GM12878 (cell line): ENCODE data around the gene R3HDM2.

Experiments
- ASH2L ChIP-seq: fragments of 300-600, 200-600 bp; sonication (generic); IDR thresholded peaks from 2 replicates; pipeline ENCODE4 v1.6.1; 2017; ENCODE audit warnings: low read depth, mild to moderate bottlenecking, borderline replicate concordance
- CTCF ChIP-seq, 3 experiments: IDR thresholded peaks in 2 of 3; conservative IDR thresholded peaks in 1 of 3; 2 replicates each; pipeline ENCODE4 v1.5.1; 2011; ENCODE audit warnings: low read depth in 3 of 3, low read length in 3 of 3, mild to moderate bottlenecking in 3 of 3, control low read depth in 2 of 3, moderate library complexity in 2 of 3, inconsistent platforms in 1 of 3, mixed read lengths in 1 of 3; ENCODE audit not compliant: control insufficient read depth in 2 of 3, insufficient read depth in 1 of 3; ENCODE audit errors: extremely low read depth in 1 of 3
- MTA3 ChIP-seq: IDR thresholded peaks from 2 replicates; pipeline ENCODE4 v1.6.1; 2012; ENCODE audit warnings: low read length, inconsistent platforms, borderline replicate concordance
- NFYB ChIP-seq: IDR thresholded peaks from 2 replicates; pipeline ENCODE4 v1.6.1; 2011; ENCODE audit warnings: low read depth, mild to moderate bottlenecking, low read length, improper control_type of control experiment, moderate library complexity; ENCODE audit not compliant: insufficient read depth
- POLR2AphosphoS5 ChIP-seq: IDR thresholded peaks from 2 replicates; pipeline ENCODE4 v1.6.1; 2011; ENCODE audit warnings: mild to moderate bottlenecking, low read length, inconsistent platforms
- RCOR1 ChIP-seq: conservative IDR thresholded peaks from 2 replicates; pipeline ENCODE4 v1.6.1; 2012; ENCODE audit warnings: low read depth, low read length, improper control_type of control experiment
- REST ChIP-seq: IDR thresholded peaks from 2 replicates; pipeline ENCODE4 v1.6.1; 2012; ENCODE audit warnings: mild to moderate bottlenecking, low read depth, low read length
- SMC3 ChIP-seq: IDR thresholded peaks from 2 replicates; pipeline ENCODE4 v1.6.1; 2011; ENCODE audit warnings: low read length, improper control_type of control experiment, borderline replicate concordance
- SP1 ChIP-seq: IDR thresholded peaks from one replicate; pipeline ENCODE4 v1.6.1; 2011; ENCODE audit warnings: low read depth, low read length
- TCF7 ChIP-seq: IDR thresholded peaks from 2 replicates; pipeline ENCODE4 v1.6.1; 2014; ENCODE audit warnings: antibody characterized with exemption, borderline replicate concordance
- USF1 ChIP-seq: IDR thresholded peaks from 2 replicates; pipeline ENCODE4 v1.6.1; 2011; ENCODE audit warnings: borderline replicate concordance, low read depth, mild to moderate bottlenecking, moderate library complexity, mixed read lengths, low read length; ENCODE audit not compliant: insufficient read depth; ENCODE audit errors: extremely low read length
- ZBTB33 ChIP-seq: fragments of 450-650 bp; IDR thresholded peaks from 2 replicates; pipeline ENCODE4 v1.6.1; 2017; ENCODE audit warnings: mild to moderate bottlenecking
- ZNF592 ChIP-seq: fragments of 450-650 bp; IDR thresholded peaks from 2 replicates; pipeline ENCODE4 v1.6.1; 2017; ENCODE audit warnings: mild to moderate bottlenecking, moderate library complexity

GRCh38 chr12:57247041-57247440, 183.8 kb downstream of the R3HDM2 start:
- TF ChIP-seq USF1 (no peak), CTCF (IDR thresholded peaks at IDR 0.05 in 2 of 3, conservative IDR thresholded peaks at IDR 0.05 in 1 of 3; ENCODE audit: control insufficient read depth in 2 of 3, extremely low read depth in 1 of 3, insufficient read depth in 1 of 3, low read depth in 3 of 3, low read length in 3 of 3) (no peak), ASH2L (no peak), REST (no peak), POLR2AphosphoS5 (no peak), SMC3 (no peak), SP1 (no peak), ZBTB33 (no peak), ZNF592 (no peak), MTA3 (no peak), RCOR1 (no peak), NFYB (no peak), TCF7 (no peak)
